Measurements from ENCODE around the gene PPM1N. TPM values are rescaled to one million over a fixed set of nuclear protein-coding genes. Genes with fewer than 3 reads are reported as not detected.

Gene PPM1N
- total and polyA plus RNA-seq, 2 of the 13 experiments (the other 11 are each of a cell fraction or from before 2014, with no cell fraction given) = 0.31 to 1.8 TPM

- TF ChIP-seq AHDC1 (CRISPR knock-in tag; IDR thresholded peaks at IDR 0.05; ENCODE audit: borderline replicate concordance) (no peak), GTF3A (CRISPR knock-in tag; conservative IDR thresholded peaks at IDR 0.05) (no peak), ZNF713 (CRISPR knock-in tag; IDR thresholded peaks at IDR 0.05) (no peak), SNAI1 (CRISPR knock-in tag; IDR thresholded peaks at IDR 0.05; ENCODE audit: borderline replicate concordance) (no peak), EP300 (IDR thresholded peaks at IDR 0.05; ENCODE audit: low read depth in 2 of 2, low read length in 2 of 2) (no peak), EP300 (CRISPR knock-in tag; IDR thresholded peaks at IDR 0.05; ENCODE audit: borderline replicate concordance) (peak; percentile 40; the same call in 1 of the 2 replicates)
- TF ChIP-seq, protein P1, sequence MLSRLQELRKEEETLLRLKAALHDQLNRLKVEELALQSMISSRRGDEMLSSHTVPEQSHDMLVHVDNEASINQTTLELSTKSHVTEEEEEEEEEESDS (CRISPR knock-in tag; IDR thresholded peaks at IDR 0.05; ENCODE audit: borderline replicate concordance) = no peak
- TF ChIP-seq, protein P2, sequence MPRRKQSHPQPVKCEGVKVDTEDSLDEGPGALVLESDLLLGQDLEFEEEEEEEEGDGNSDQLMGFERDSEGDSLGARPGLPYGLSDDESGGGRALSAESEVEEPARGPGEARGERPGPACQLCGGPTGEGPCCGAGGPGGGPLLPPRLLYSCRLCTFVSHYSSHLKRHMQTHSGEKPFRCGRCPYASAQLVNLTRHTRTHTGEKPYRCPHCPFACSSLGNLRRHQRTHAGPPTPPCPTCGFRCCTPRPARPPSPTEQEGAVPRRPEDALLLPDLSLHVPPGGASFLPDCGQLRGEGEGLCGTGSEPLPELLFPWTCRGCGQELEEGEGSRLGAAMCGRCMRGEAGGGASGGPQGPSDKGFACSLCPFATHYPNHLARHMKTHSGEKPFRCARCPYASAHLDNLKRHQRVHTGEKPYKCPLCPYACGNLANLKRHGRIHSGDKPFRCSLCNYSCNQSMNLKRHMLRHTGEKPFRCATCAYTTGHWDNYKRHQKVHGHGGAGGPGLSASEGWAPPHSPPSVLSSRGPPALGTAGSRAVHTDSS (CRISPR knock-in tag; conservative IDR thresholded peaks at IDR 0.05) = no peak
Measured at GRCh38 chr19:45484273-45484945, 13.8 kb upstream of the PPM1N start (continued).
